GM18868 (cell line): ENCODE results near the gene CASP9.

Experiments
- ATAC-seq: cut with Tn5 transposase; IDR thresholded peaks from one replicate; pipeline ENCODE4 v1.9.1; 2021; ENCODE audit warnings: mild to moderate bottlenecking, moderate library complexity; ENCODE audit not compliant: unreplicated experiment

CASP9 gene

DNA sequence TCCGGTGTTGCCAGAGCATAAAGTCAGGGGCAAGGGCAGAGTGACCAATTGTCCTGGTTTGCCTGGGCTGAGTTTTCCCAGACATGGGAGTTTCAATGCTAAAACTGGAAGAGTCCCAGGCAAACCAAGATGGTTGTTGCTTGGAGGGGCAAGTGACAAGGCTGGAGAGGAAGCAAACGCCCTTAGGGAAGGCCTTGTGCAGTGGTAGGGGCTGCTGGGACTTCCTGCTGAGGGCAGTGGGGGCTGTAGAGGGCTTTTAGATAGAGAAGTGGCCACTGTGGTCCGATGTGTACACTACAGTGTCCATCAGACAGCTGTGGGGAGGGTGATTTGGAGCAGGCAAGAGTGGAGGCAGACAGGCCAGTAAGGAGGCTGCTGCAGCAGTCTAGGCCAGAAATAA lies 74.4 kb downstream of the CASP9 start:
- no peak for ATAC-seq

DNA sequence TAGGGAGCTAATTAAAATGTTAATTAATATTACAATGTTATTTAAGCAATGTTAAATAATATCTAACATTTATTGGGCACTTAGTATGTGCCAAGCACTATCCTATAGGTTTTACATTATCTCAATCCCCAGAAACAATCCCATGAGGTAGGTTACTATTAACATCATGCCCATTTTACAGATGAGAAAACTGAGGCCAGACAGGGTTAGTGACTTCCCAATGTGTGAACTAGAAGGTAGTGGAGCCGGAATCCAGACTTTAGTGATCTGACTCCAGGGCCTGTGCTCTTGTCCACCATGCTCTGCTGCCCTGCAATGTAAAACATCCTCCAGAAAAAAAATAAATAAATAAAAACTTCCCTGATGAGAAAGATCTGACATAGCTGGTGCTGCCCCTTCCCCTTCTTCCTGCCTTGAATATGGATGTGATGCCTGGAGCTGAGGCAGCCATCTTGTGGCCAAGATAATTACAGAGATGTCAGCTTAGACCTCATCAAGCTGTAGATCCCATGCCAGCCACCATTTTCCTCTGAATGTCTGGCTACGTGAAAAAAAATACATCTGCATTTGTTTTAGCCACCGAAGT lies 75.0 kb downstream of the CASP9 start:
- no peak for ATAC-seq

DNA sequence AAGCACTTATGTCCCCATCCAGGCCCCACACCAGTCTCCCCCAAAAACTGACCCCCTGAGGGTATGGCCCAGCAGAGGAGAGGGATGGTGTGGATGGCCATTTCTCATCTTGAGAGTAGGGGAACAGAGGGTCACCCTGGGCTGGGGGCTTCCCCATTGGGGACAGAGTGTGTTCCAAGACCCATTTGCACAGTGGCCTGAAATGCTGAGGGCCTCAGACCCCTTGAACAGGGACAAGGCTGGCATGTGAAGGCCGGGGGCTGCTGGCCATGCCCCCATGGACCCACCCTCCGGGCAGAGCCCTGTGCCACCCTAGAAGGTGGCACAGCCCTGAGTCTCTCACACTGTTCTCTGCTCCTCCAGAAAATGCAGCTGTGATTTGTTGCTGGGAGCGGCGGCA lies 77.8 kb downstream of the CASP9 start:
- ATAC-seq, result no peak

DNA sequence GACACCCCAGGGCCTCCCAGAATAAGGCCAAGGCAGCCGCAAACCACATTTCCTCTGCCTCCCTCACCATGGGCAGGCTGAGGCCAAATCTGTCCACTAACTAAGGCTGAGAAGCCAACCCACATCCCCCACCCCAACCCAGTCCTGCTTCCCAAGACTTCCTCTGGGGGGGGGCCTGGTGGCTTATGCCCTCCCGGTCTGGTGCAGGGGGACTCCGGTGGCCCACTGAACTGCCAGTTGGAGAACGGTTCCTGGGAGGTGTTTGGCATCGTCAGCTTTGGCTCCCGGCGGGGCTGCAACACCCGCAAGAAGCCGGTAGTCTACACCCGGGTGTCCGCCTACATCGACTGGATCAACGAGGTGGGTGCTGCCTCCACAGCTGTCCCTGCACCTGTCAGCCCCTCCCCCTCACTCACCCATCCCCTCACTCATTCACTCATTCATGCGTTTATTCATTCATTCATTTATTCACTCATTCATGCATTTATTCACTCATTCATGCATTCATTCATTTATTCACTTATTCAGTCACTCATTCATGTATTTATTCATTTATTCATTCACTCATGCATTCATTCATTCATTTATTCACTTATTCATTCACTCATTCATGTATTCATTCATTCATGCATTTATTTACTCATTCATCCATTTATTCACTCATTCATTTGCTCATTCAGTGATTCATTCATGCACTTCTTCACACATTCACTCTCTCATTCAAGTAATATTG lies 78.5 kb downstream of the CASP9 start:
- no peak for ATAC-seq

DNA sequence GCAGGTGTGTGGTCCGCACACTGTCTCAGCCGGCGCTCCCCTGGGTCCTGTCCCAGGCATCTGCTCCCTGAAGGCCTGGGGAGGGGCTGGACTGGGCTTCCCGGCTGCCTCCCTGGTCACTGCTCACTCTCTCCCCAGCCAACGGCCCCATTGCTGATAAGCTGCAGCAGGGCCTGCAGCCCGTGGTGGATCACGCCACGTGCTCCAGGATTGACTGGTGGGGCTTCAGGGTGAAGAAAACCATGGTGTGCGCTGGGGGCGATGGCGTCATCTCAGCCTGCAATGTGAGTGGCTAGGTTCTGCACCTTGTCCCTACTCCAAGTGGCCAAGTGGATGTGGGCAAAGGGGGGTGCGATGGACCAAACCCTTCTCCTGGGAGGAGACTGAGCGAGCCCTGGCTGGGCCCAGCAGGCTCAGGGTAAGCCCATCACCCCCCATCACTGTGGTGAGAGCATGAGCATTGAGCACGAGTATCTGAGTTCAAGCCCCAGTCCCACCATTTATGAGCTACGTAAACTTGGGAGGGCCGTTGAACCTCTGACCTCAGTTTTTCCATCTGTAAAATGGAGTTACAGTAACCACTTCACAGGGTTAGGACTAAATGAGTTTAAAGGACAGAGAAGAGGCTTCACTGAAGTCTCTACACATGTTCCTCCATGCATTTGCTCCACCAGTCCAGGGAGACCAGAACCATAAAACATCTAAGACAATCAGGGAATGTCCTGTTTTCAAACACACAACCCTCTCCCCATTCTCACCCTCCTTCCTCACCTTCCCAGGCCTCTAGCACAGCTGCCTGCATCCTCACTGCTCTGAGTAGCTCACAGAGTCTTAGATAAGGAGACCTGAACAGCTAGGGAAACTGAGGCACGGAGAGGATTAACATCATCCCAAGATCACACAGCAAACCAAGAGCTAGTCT lies 79.3 kb downstream of the CASP9 start:
- ATAC-seq, result no peak

DNA sequence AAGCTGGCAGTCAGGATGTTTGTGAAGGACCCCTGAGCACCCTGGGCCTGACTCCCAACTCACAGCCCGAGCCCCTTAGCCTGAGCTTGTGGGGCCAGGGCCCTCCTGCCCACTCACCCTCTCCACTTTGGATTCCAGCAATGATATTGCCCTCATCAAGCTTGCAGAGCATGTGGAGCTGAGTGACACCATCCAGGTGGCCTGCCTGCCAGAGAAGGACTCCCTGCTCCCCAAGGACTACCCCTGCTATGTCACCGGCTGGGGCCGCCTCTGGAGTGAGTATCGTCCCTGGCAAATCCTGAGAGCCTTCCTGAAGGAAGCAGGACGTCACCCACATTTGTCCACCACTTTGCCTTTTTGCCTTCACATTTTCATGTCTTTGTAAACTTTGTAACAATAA lies 80.7 kb downstream of the CASP9 start:
- ATAC-seq, result no peak

DNA sequence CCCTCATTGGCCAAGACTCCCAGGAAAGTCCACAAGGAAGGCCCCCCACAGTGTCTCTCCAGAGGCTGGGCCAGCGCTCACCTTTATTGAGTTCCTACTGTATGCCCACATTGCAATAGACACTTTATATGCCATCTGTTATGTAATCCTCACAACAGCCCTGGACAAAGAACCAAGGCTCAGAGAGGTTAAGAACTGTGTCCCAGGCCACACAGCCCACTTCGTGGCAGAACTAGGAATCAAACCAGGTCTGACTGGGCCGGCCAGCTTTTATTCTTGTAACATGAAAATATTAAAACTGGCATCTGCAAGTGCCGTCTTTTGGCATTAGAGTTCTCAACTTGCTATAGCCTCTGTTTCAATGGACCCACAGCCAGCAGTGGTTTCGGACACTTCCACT lies 81.3 kb downstream of the CASP9 start:
- ATAC-seq, result no peak

DNA sequence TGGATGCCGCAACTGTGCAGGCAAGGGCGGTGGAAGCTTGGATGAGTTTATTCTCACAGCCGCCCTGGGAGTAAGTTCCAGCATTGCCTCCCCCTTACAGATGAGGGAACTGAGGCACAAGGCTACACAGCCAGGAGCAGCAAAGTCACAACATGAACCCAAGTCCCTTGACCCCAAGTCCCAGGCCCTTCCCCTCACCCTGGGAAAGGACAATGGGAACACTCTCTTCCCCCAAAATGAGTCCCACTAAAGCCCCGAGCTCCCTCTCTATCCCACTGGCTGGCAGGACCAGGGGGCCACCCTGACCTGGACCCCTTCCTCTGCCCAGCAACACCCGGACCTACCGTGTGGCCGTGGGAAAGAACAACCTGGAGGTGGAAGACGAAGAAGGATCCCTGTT lies 81.9 kb downstream of the CASP9 start:
- no peak for ATAC-seq
